ACHN (cell line): Measurements from ENCODE around the gene WFDC1.

Experiments used
- DNase-seq: peaks from one replicate; pipeline ENCODE4 v3.0.0-alpha.2; 2015
- in situ Hi-C: cut with HindIII; loops from 2 replicates; pipeline ENCODE4 v1.10.0; 2017; ENCODE audit warnings: low sequenced_read_pairs, low pct_ligation_motif_present, low pct_unique_long_range_greater_than_20kb

The WFDC1 gene

DNA sequence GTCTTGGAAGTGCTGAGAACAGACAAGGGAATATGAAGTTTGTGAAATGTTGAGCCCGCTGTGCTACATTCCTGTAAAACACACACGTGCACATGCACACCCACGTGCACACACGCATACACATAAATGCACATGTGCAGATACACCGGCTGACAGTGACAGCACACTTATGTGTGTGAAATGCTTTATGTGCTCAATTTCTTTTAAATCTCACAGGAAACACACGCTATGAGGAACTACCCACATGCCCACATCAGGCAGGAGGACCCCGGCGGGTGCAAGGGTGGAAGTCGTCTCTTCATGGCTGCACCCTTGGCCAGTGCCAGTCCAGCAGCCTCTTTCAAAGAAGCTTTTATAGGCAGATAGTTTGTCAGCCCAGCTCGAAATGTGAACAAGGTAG is 561 bp upstream of the WFDC1 start:
- no peak for DNase-seq
- in situ Hi-C loops, result no loop called here

DNA sequence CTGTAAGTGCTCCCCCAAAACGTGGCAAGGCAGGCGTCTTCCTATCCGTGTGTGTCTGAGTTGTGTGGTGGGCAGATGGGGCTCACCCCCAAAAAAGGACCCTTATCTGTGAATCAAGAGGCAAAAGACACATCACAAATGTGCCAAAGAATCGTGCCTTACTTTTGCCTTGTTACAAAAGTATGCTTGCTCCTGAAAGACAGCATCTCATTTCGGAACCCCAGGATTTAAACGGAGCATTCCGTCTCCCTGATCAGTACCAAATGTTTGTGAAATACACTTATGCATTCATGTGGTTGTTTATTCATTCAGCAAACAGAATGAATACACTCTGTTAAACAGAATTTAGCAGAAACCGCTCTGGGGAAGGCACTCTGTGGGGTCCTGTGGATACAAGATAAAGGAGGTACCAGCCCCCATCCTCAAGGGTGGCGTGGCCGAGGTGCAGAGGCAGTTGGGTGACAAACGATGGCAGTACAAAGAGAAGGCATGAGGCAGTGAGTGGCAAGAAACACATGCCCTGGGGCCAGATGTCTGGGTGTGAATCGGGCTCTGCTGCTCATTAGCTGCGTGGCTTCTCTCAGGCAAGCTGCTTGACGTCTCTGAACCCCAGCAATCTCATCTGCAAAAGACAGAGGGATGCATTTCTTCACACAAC is 654 bp downstream of the WFDC1 start:
- DNase-seq, result no peak
- in situ Hi-C loops, result no loop called here

DNA sequence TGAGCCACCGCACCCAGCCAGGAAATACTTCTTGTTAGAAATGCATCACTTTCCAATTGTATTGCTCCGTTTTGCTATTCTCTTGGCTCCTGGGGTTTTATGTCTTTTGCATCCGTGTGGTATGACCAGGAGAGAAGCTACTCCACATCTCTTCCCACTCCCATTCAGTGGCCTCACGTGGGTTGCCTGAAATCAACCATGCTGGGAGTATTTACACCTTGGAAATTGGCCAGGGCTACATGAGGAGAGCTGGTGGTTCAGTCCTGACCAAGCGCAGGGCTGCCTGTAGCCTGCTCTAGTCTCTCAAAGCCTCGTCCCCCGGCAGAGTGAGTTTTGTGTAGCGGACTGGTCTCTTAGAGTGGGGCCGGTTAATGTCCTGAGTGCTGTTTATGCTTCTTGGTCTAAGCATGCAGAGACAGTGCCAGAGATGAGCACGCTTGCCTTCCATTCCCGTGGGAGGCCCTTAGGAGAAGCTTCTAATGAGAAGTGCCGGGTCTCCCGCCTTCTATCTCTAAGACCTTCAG is 3.8 kb downstream of the WFDC1 start:
- in situ Hi-C loops, result no loop called here
- DNase-seq, result no peak

DNA sequence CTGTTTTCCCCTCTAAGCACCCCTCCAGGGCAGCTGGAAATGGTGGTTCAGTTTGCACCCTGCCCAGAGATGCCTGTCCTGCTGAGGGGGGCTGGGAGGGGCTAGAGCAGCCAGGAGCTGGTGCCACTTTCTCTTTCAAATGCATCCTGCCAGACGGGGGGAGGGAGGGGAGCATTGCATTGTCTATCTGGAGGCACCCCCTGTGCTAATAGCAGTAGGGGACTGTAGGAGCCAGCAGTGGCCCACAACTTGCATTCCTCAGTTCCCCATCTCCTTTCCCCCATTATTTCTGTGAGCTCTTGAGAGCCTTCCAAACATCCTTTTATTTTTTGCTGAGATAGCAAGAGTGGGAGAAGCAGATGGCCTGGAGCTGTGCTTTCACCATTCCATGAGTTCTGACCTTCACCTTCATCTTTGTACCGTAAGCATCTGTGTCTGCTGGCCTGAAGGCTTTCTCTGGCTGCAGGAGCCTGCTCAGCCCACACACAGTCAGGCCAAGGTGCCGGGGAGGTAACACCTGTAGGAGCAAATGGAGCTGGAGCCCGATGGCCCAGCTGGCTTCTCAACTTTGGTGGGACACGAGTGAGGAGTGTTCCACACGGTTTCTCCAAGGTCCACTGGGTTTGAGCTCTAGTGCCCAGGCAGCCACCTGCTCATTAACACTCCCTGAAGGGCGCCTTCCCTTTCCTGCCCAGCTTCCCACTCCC is 5.2 kb downstream of the WFDC1 start:
- in situ Hi-C loops, result no loop called here
- DNase-seq, result no peak

DNA sequence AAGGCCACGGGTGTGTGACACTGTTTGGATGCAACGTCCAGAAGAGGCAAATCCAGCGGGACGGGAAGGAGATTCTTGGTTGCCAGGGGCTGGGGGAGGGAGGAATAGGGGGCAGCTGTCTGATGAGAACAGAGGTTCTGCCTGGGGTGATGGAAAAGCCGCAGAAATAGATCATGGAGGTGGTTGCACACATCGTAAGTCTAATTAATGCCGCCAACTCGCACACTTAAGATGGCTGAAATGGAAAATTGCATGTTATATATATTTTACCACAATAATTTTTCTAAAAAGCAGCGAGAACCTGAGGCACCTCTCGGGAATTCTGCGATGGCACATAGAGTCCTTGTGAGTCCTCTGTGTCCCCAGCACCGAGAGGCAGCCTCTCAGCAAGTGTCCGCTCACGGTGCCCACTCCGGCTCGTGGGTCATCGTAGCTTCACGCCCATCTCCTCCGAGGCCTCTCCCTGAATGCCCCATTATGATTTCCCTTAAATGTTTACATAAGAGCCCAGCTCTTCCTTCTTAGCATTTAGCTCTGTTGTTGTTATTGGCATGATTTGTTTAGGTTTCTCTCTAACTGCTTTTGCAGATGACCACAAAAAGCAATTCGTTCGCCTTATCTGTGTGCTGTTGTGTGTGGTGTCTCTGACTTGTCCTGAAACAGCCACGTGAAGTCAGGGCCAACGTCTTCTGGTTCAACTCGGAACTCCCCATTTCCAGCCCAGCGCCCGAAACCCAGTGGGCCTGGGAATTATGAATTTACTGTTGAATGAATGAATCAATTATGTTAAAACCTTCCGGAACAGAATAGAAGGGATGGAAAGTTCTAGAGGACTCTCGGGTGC is 7.7 kb downstream of the WFDC1 start:
- no peak for DNase-seq
- in situ Hi-C loops, result no loop called here

DNA sequence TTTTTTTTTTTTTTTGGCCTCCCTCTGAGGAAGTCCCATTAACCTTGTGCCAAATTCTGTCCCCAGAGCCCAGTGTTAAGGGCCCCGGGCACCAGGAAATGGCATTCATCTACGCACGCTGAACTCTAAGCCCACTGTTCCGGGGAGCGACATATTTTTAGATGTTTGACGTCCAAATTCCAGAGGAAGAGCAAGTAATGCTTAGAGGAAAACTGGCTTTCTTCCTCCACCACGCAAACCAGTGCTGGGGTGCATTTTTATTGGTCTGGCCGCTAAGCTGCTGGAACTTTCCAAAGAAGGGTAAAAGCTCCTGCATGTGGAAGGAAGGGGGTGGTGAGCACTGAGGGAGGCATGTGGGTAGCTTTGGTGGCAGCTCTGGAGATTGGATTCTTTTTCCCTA is 8.3 kb downstream of the WFDC1 start:
- in situ Hi-C loops, result no loop called here
- DNase-seq, result no peak

DNA sequence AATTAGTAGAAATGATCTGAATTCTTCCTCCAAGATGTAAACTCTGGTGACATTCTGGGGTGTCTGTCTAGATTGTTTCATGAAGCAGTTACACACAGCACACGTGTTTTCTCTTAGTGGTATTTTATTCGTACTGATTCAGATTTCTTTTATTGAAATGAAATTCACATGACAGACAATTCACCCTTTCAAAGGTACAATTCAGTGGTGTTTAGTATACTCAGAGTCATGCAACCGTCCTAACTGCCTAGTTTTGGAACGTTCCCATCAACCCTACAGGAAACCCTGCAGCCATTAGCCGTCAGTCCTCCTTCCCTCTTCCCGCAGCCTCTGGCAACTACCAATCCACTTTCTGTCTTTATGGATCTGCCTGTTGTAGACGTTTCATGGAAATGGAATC is 8.8 kb downstream of the WFDC1 start:
- in situ Hi-C loops, result no loop called here

DNA sequence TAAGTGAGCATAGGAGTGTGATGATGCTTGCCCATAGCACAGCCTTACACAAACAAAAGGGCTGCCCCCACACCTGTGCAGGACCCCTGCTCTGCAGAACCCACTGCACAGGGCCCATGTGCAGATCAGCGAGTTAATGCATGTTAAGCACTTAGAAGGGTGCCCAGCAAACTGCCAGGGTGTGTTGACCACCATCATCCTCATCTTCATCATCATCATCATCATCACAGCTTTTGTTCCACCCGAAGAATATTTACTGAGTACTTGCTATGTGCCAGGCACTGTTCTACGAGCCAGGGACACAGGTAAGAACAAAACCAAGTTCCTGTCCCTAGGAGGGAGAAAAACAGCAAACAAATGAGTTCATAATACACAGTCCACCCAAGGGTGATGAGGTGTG is 11.9 kb downstream of the WFDC1 start:
- no peak for DNase-seq
- in situ Hi-C loops, result no loop called here

More for the DNA sequence above, 8.8 kb downstream of the WFDC1 start:
- no peak for DNase-seq

DNA sequence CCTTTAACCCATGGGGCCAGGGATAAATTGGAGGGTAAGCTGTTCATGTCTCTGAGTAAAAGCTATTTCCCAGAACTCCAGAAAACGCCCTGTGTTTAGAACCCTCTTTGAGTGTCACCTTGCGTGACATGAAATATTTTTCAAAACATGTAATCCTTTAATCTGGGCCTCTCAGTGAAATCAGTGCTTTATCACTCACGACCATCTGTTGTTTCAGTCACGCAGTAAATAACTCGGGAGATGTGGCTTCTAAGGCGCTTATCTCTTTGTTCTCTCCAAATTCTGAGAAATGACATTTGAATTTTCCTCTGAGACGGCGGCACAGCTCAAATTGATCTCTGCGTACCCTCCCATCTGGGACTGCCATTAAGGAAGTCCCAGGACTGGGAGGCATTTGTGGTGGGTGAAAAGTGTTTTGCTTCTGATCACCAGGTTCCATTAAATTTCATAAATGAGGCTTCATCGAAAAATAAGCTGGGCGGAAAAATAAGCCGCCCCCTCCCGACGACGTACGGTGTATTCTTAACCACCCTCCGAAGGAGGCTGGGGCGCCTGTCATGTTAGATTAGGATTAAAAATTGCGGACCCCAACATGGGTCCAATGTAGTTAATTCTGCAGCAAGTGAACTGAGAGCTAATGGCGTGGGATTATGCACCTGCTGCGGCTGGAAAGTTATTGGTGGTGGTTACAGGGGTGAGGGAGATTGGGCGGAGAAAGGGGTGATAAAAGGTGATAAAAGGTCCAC is 12.7 kb downstream of the WFDC1 start:
- no peak for DNase-seq
- in situ Hi-C loops, result no loop called here

DNA sequence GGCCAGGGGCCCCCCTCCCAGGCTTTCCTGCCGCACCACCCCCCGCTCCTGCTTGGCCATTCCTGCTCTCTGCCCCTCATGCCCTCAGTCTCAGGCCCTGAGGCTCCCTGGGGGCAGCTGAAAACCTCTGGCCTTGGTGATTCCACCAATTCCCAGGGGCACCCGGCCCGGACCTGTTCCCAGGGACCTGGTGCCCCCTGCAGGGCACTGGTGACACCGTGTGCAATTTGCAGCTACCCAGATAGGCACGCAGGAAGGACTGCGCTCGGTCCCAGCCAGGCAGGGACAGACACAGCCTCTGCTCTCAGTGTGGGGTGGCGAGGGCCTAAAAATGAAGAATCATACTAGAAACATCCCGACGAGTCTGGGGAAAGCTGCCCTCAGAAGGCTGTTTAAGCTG is 13.4 kb downstream of the WFDC1 start:
- peak; percentile 66 for DNase-seq
- in situ Hi-C loops, result no loop called here

DNA sequence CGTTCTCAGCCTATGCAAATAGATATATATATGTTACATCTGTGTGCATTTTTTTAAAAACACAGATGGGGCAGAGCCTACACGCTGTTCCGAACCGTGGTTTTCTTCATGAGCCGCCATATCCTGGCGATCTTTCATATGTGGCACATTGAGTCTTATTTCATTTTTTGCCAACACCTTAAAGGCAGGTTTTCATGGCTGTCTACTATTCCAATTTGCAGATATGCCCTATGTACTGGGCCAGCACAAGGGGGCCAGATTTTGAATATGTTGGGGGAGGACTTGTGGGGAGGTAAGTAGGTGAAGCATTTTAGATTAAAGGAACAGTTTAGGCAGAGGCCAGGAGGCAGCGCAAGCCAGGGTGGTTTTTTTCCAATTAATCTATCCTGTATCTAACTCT is 16.0 kb downstream of the WFDC1 start:
- in situ Hi-C loops, result no loop called here
- DNase-seq, result no peak

DNA sequence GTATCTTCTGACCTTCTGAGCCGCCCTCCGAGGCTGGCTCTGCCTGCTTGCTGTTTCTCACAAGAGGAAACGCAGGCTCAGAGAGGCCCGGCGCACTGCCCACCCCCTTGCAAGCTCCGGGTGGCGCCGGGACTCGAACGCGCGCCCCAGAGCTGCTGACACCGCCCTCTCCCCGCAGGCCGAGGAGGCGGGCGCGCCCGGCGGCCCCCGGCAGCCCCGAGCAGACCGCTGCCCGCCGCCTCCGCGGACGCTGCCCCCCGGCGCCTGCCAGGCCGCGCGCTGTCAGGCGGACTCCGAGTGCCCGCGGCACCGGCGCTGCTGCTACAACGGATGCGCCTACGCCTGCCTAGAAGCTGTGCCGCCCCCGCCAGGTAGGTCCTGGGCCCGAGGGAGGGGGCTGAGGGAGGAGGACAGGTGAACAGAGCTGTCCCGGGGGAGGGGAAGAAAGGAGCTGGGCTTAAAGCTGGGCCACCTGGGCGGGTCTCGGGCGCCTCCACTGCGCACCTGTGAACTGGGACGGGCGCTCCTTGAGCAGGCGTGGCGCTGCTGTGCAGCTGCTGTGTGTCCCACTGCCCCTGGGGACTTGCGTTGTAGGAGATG is 18.2 kb downstream of the WFDC1 start:
- in situ Hi-C loops, result no loop called here
- no peak for DNase-seq

DNA sequence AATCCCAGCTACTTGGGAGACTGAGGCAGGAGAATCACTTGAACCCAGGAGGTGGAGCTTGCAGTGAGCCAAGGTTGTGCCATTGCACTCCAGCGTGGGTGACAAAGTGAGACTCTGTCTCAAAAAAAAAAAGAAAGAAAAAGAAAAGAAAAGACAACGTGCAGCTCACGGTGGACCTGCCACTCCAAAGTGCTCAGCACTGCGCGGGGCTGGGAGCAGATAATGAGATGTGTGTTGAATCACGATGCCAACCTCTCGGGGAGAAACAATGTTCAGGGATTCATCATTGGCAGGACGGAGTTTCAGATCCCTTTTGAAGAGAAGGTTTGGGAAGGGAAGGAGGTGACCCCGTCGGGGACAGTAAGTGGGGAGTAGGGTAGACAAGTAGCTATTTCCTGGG is 19.2 kb downstream of the WFDC1 start:
- in situ Hi-C loops, result no loop called here
- no peak for DNase-seq

DNA sequence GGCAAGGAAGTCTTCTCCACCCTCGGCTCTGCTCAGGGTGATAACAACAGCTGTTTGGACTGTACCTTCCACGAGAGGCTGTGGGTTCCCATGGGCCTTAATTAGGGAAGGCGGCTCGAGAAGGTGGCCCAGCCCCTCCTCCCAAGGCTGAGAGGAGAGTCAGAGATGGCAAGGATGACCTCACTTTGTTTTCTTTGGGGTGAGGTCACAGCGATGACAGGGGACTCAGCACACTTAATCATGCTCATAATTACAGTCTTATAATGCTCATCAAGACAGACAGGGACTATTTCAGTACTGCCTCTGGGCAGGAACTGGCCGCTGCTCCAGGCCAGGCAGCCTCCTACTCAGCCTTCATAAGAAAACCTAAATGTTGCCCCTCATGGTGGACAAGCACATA is 19.7 kb downstream of the WFDC1 start:
- no peak for DNase-seq
- in situ Hi-C loops, result no loop called here

DNA sequence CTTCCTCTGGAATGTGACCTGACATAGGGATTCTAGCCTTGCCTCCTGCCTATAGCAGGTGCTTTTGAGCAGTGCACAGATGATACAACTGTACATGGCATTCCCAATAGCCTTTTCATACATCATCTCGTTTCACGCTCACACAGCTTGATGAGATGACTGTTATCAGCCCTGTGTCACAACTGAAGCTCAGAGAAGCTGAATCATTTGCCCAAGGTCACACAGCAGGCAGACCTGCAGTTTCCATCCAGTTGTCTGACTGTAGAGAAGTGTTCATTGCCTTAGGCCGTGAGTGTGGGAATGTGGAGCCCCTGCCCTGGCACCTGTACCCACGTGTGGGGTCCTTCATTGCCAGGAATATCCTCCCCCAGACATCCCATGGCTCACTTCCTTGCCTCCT is 20.1 kb downstream of the WFDC1 start:
- DNase-seq, result no peak
- in situ Hi-C loops, result no loop called here

DNA sequence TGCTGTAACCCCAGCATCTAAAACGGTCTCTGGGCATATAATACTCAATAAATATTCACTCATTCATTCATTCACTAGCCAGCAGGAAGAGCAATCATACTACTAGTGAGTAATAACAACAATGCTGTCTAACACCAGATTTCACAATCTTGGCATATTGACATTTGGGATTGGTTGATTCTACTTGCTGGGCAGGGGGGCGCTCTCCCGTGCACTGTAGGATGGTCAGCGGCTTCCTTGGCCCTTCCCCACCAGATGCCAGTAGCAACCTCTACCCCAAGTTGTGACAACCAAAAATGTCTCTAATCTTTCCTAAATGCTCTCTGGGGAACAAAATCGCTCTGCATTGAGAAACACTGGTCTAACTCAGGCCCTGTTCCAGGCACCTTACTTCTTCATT is 20.7 kb downstream of the WFDC1 start:
- no peak for DNase-seq
- in situ Hi-C loops, result no loop called here

DNA sequence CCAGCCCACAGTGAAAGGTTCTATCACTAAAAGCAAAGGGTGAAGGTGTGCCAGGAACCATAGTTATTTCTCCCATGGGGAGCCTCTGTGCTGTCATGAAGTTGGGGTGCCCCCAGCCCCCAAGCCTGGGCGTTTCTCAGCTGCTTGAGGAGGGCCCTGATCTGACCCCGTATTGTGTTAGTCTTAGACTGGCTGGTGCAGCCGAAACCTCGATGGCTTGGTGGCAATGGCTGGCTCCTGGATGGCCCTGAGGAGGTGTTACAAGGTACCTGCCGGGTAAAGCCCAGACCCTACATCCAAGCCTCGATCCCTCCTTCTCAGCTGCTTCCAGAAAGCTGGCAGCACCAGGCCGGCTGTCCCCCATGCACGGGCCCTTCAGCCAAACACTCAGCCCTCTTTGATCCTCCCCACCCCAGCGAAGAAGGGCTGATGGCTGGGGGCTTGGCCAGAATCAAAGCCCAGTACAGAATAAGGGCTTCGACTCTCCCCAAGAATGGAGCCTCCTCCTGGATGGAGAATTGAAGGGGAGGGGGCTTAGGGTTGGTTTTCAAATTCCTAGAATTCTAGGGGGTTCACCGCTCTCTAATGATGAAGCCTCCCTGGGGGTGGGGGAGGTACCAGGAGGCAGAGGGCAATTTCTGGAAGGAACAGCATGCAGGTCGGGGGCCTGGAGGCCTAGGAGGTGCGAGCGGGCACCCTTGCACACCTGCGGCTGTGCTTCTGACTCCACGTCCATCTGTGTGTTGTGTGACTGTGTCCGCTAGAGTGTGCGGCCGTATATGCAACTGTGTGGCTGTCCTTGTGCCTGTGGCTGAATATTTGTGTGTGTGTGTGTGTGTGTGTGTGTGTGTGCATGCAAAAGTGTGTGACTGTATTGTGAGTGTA is 23.7 kb downstream of the WFDC1 start:
- no peak for DNase-seq
- in situ Hi-C loops, result no loop called here
